Measurements from ENCODE around the gene ADCYAP1R1.

Gene ADCYAP1R1

GRCh38 chr7:31079824-31080511 is 27.9 kb downstream of the ADCYAP1R1 start:
- peaks cover 0 to 3% of the 10 kb centered on the region in 2 donors for H3K36me3 ChIP-seq (replicated peaks in 1 of 2; ENCODE audit: control insufficient read depth in 2 of 2, insufficient read depth in 2 of 2, low read length in 2 of 2)
- H3K4me2 ChIP-seq (ENCODE audit: insufficient read depth, low read length, poor library complexity, severe bottlenecking), result no peak overlapping the region
- WGBS, 2 donors (ENCODE audit: extremely low coverage in 2 of 2, insufficient read length in 2 of 2, insufficient replicate concordance in 1 of 2), result no CpG with 5 or more reads among the region's 6 CpGs
- no peak overlapping the region for H3K4me3 ChIP-seq (ENCODE audit: low read length in 2 of 2)
- H2AK5ac ChIP-seq (ENCODE audit: low read depth, low read length), result no peak overlapping the region
- no peak overlapping the region for H3K9ac ChIP-seq (ENCODE audit: low read depth, low read length, poor library complexity)
- H3K4me1 ChIP-seq (ENCODE audit: control insufficient read depth in 2 of 2, insufficient read depth in 1 of 2, low read depth in 1 of 2, low read length in 2 of 2), result peaks cover 0 to 4% of the 10 kb centered on the region in 2 donors
- no peak for DNase-seq (ENCODE audit: low spot score)
- H2BK120ac ChIP-seq (ENCODE audit: low read depth, low read length), result no peak overlapping the region
- H3K27ac ChIP-seq (replicated peaks; ENCODE audit: low read length), result no peak overlapping the region
- H2AFZ ChIP-seq (ENCODE audit: low read length), result no peak overlapping the region
- peaks cover 3% of the 10 kb centered on the region for H3K79me1 ChIP-seq (ENCODE audit: low read depth, low read length)
- no peaks in the 10 kb centered on the region for H3K27me3 ChIP-seq (ENCODE audit: control insufficient read depth in 3 of 3, insufficient read depth in 3 of 3, low read depth in 1 of 3, low read length in 3 of 3)
- no peak overlapping the region for H3K14ac ChIP-seq (ENCODE audit: low read length)
- no peak overlapping the region for H3K23ac ChIP-seq (ENCODE audit: low read depth, low read length, poor library complexity)
- no peak overlapping the region for H2BK5ac ChIP-seq (ENCODE audit: low read length)
- H4K91ac ChIP-seq (ENCODE audit: low read depth, low read length, poor library complexity), result no peak overlapping the region
- no peak overlapping the region for H3K18ac ChIP-seq (ENCODE audit: low read length)
- no peak overlapping the region for H3K4ac ChIP-seq (ENCODE audit: low read length)
- no peak overlapping the region for H2BK12ac ChIP-seq (ENCODE audit: low read length)
- H2BK15ac ChIP-seq (ENCODE audit: low read length), result no peak overlapping the region
- peaks cover 0 to 8% of the 10 kb centered on the region in 2 donors for H3K9me3 ChIP-seq (replicated peaks in 1 of 2; ENCODE audit: control insufficient read depth in 2 of 2, insufficient read depth in 1 of 2, low read depth in 1 of 2, low read length in 2 of 2)
- no peak overlapping the region for H4K8ac ChIP-seq (ENCODE audit: low read depth, low read length)

- no peak overlapping the region for H3K4me3 ChIP-seq (ENCODE audit: low read length in 2 of 2)
- no peak for DNase-seq (ENCODE audit: low spot score)
- peak overlapping the region; percentile 61 for H3K18ac ChIP-seq (ENCODE audit: low read length)
- no peak overlapping the region for H2BK12ac ChIP-seq (ENCODE audit: low read length)
- no peak overlapping the region for H3K27ac ChIP-seq (replicated peaks; ENCODE audit: low read length)
- WGBS, 2 donors (ENCODE audit: extremely low coverage in 2 of 2, insufficient read length in 2 of 2, insufficient replicate concordance in 1 of 2), result no CpG with 5 or more reads among the region's 6 CpGs
- H3K9ac ChIP-seq (ENCODE audit: low read depth, low read length, poor library complexity), result no peak overlapping the region
- H2BK15ac ChIP-seq (ENCODE audit: low read length), result no peak overlapping the region
- no peak overlapping the region for H2BK5ac ChIP-seq (ENCODE audit: low read length)
- H3K9me3 ChIP-seq (replicated peaks in 1 of 2; ENCODE audit: control insufficient read depth in 2 of 2, insufficient read depth in 1 of 2, low read depth in 1 of 2, low read length in 2 of 2), result peaks cover 0 to 8% of the 10 kb centered on the region in 2 donors
- H3K79me1 ChIP-seq (ENCODE audit: low read depth, low read length), result peaks cover 3% of the 10 kb centered on the region
- H3K27me3 ChIP-seq (ENCODE audit: control insufficient read depth in 3 of 3, insufficient read depth in 3 of 3, low read depth in 1 of 3, low read length in 3 of 3), result no peaks in the 10 kb centered on the region
- no peak overlapping the region for H4K8ac ChIP-seq (ENCODE audit: low read depth, low read length)
- H3K23ac ChIP-seq (ENCODE audit: low read depth, low read length, poor library complexity), result no peak overlapping the region
- H3K4ac ChIP-seq (ENCODE audit: low read length), result no peak overlapping the region
- peaks cover 0 to 3% of the 10 kb centered on the region in 2 donors for H3K36me3 ChIP-seq (replicated peaks in 1 of 2; ENCODE audit: control insufficient read depth in 2 of 2, insufficient read depth in 2 of 2, low read length in 2 of 2)
- H4K91ac ChIP-seq (ENCODE audit: low read depth, low read length, poor library complexity), result no peak overlapping the region
- no peak overlapping the region for H3K14ac ChIP-seq (ENCODE audit: low read length)
- no peak overlapping the region for H2AK5ac ChIP-seq (ENCODE audit: low read depth, low read length)
- H2BK120ac ChIP-seq (ENCODE audit: low read depth, low read length), result no peak overlapping the region
- no peak overlapping the region for H3K4me2 ChIP-seq (ENCODE audit: insufficient read depth, low read length, poor library complexity, severe bottlenecking)
- no peak overlapping the region for H2AFZ ChIP-seq (ENCODE audit: low read length)
- peaks cover 0 to 4% of the 10 kb centered on the region in 2 donors for H3K4me1 ChIP-seq (ENCODE audit: control insufficient read depth in 2 of 2, insufficient read depth in 1 of 2, low read depth in 1 of 2, low read length in 2 of 2)
These were observed 28.7 kb downstream of the ADCYAP1R1 start for GRCh38 chr7:31080763-31081162.

- Histone ChIP-seq H3K23ac (ENCODE audit: low read depth, low read length, poor library complexity) (no peak overlapping the region), H3K18ac (ENCODE audit: low read length) (no peak overlapping the region), H2AFZ (ENCODE audit: low read length) (no peak overlapping the region), H3K4me2 (ENCODE audit: insufficient read depth, low read length, poor library complexity, severe bottlenecking) (no peak overlapping the region), H2BK15ac (ENCODE audit: low read length) (no peak overlapping the region), H4K8ac (ENCODE audit: low read depth, low read length) (no peak overlapping the region), H2BK5ac (ENCODE audit: low read length) (no peak overlapping the region), H3K27me3 (ENCODE audit: control insufficient read depth in 3 of 3, insufficient read depth in 3 of 3, low read depth in 1 of 3, low read length in 3 of 3) (no peaks in the 10 kb centered on the region), H3K4me1 (ENCODE audit: control insufficient read depth in 2 of 2, insufficient read depth in 1 of 2, low read depth in 1 of 2, low read length in 2 of 2) (peaks cover 0 to 4% of the 10 kb centered on the region in 2 donors), H3K9ac (ENCODE audit: low read depth, low read length, poor library complexity) (no peak overlapping the region), H2BK120ac (ENCODE audit: low read depth, low read length) (no peak overlapping the region), H3K36me3 (replicated peaks in 1 of 2; ENCODE audit: control insufficient read depth in 2 of 2, insufficient read depth in 2 of 2, low read length in 2 of 2) (peaks cover 0 to 3% of the 10 kb centered on the region in 2 donors), H3K14ac (ENCODE audit: low read length) (no peak overlapping the region), H2BK12ac (ENCODE audit: low read length) (no peak overlapping the region), H4K91ac (ENCODE audit: low read depth, low read length, poor library complexity) (no peak overlapping the region), H3K79me1 (ENCODE audit: low read depth, low read length) (peaks cover 2% of the 10 kb centered on the region), H2AK5ac (ENCODE audit: low read depth, low read length) (no peak overlapping the region), H3K9me3 (replicated peaks in 1 of 2; ENCODE audit: control insufficient read depth in 2 of 2, insufficient read depth in 1 of 2, low read depth in 1 of 2, low read length in 2 of 2) (peaks cover 0 to 8% of the 10 kb centered on the region in 2 donors), H3K4ac (ENCODE audit: low read length) (no peak overlapping the region), H3K4me3 (ENCODE audit: low read length in 2 of 2) (no peak overlapping the region), H3K27ac (replicated peaks; ENCODE audit: low read length) (no peak overlapping the region)
- WGBS, 2 donors (ENCODE audit: extremely low coverage in 2 of 2, insufficient read length in 2 of 2, insufficient replicate concordance in 1 of 2), result no CpG with 5 or more reads among the region's 12 CpGs
- DNase-seq (ENCODE audit: low spot score), result no peak
These were observed 29.9 kb downstream of the ADCYAP1R1 start for GRCh38 chr7:31082017-31082416.

GRCh38 chr7:31082447-31082846 is 30.3 kb downstream of the ADCYAP1R1 start:
- H3K36me3 ChIP-seq (replicated peaks in 1 of 2; ENCODE audit: control insufficient read depth in 2 of 2, insufficient read depth in 2 of 2, low read length in 2 of 2), result peaks cover 0 to 3% of the 10 kb centered on the region in 2 donors
- no peaks in the 10 kb centered on the region for H3K27me3 ChIP-seq (ENCODE audit: control insufficient read depth in 3 of 3, insufficient read depth in 3 of 3, low read depth in 1 of 3, low read length in 3 of 3)
- no peak overlapping the region for H3K27ac ChIP-seq (replicated peaks; ENCODE audit: low read length)
- H3K9me3 ChIP-seq (replicated peaks in 1 of 2; ENCODE audit: control insufficient read depth in 2 of 2, insufficient read depth in 1 of 2, low read depth in 1 of 2, low read length in 2 of 2), result peaks cover 0 to 4% of the 10 kb centered on the region in 2 donors
- DNase-seq (ENCODE audit: low spot score), result no peak
- H3K4me1 ChIP-seq (ENCODE audit: control insufficient read depth in 2 of 2, insufficient read depth in 1 of 2, low read depth in 1 of 2, low read length in 2 of 2), result peaks cover 0 to 4% of the 10 kb centered on the region in 2 donors
- no peak overlapping the region for H3K14ac ChIP-seq (ENCODE audit: low read length)
- no peak overlapping the region for H4K91ac ChIP-seq (ENCODE audit: low read depth, low read length, poor library complexity)
- H2BK120ac ChIP-seq (ENCODE audit: low read depth, low read length), result no peak overlapping the region
- no peak overlapping the region for H3K4ac ChIP-seq (ENCODE audit: low read length)
- H2BK12ac ChIP-seq (ENCODE audit: low read length), result no peak overlapping the region
- no peak overlapping the region for H3K18ac ChIP-seq (ENCODE audit: low read length)
- no peaks in the 10 kb centered on the region for H3K79me1 ChIP-seq (ENCODE audit: low read depth, low read length)
- peak overlapping the region; percentile 17 for H2AFZ ChIP-seq (ENCODE audit: low read length)
- H3K4me3 ChIP-seq (ENCODE audit: low read length in 2 of 2), result no peak overlapping the region
- no peak overlapping the region for H2AK5ac ChIP-seq (ENCODE audit: low read depth, low read length)
- H4K8ac ChIP-seq (ENCODE audit: low read depth, low read length), result no peak overlapping the region
- no CpG with 5 or more reads among the region's 4 CpGs for WGBS, 2 donors (ENCODE audit: extremely low coverage in 2 of 2, insufficient read length in 2 of 2, insufficient replicate concordance in 1 of 2)
- no peak overlapping the region for H3K4me2 ChIP-seq (ENCODE audit: insufficient read depth, low read length, poor library complexity, severe bottlenecking)
- no peak overlapping the region for H2BK15ac ChIP-seq (ENCODE audit: low read length)
- no peak overlapping the region for H3K9ac ChIP-seq (ENCODE audit: low read depth, low read length, poor library complexity)
- H3K23ac ChIP-seq (ENCODE audit: low read depth, low read length, poor library complexity), result no peak overlapping the region
- no peak overlapping the region for H2BK5ac ChIP-seq (ENCODE audit: low read length)

All from neuronal stem cell (in vitro differentiated cells).